DND-41 (cell line): ENCODE data around the gene PRKAR1B.

Experiments
- EZH2 ChIP-seq: IDR thresholded peaks from 3 replicates; pipeline ENCODE4 v1.6.1; 2012; ENCODE audit warnings: borderline replicate concordance, low read depth, mild to moderate bottlenecking, moderate library complexity, low read length, inconsistent platforms; ENCODE audit not compliant: severe bottlenecking
- TF ChIP-seq, protein P1 (sequence below): IDR thresholded peaks from 2 replicates; pipeline ENCODE4 v1.5.1; 2012; ENCODE audit warnings: borderline replicate concordance, low read length, moderate library complexity, mild to moderate bottlenecking; ENCODE audit not compliant: poor library complexity, severe bottlenecking; ENCODE audit errors: extremely low read depth

DNA sequence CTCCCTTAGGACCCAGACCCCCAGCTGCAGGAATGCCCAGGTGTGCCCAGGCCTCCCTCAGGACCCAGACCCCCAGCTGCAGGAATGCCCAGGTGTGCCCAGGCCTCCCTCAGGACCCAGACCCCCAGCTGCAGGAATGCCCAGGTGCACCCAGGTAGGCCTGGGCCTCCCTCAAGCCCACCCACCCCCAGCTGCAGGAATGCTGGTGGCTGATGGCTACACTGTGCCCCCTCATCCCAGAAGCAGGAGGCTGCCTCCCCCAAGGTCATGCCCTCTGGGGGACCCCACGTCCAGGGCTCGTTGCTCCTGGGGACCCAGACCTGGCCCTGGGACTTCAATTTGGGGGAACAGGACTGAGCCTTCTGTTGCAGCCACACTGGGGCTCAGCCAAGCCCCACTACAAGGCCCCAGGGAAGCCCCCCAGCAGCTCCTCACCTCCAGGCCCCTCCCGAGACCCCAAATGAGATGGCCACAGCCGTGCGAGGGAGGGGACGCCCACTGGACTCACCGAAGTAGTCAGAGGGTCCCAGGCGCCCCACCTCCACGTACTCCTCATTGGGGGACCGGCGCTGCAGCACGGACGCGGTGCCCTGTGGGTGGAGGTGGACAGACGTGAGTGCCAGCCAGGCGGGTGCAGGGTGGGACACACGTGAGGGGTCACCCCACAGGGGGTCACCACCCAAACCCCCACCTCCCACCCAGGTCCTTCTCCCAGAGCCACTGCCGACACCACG lies 176.0 kb downstream of the PRKAR1B start:
- TF ChIP-seq, protein P1, sequence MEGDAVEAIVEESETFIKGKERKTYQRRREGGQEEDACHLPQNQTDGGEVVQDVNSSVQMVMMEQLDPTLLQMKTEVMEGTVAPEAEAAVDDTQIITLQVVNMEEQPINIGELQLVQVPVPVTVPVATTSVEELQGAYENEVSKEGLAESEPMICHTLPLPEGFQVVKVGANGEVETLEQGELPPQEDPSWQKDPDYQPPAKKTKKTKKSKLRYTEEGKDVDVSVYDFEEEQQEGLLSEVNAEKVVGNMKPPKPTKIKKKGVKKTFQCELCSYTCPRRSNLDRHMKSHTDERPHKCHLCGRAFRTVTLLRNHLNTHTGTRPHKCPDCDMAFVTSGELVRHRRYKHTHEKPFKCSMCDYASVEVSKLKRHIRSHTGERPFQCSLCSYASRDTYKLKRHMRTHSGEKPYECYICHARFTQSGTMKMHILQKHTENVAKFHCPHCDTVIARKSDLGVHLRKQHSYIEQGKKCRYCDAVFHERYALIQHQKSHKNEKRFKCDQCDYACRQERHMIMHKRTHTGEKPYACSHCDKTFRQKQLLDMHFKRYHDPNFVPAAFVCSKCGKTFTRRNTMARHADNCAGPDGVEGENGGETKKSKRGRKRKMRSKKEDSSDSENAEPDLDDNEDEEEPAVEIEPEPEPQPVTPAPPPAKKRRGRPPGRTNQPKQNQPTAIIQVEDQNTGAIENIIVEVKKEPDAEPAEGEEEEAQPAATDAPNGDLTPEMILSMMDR: no peak
- no peak for TF ChIP-seq EZH2
